ENCODE data around the gene HSPG2. TPM values are rescaled to one million over a fixed set of nuclear protein-coding genes. Genes with fewer than 3 reads are reported as not detected.
"Not testable (repeated sequence)": the region's sequence is repeated elsewhere in the genome, so short reads cannot be mapped to it uniquely, and the experiment has no call there.

Gene HSPG2
- polyA plus RNA-seq, 1 donor from 2014 or later: 0.79 TPM

GRCh38 chr1:21921100-21921875, 15.8 kb downstream of the HSPG2 start:
- Histone ChIP-seq H3K9me3 (ENCODE audit: low read length) (no peaks in the 10 kb centered on the region), H3K27ac (ENCODE audit: low read length) (no peak overlapping the region), H3K9me2 (ENCODE audit: insufficient read depth, low read length) (no peaks in the 10 kb centered on the region), H3K9ac (ENCODE audit: low read length) (no peak overlapping the region), H3K36me3 (ENCODE audit: insufficient read depth, low read length) (no peaks in the 10 kb centered on the region), H3K79me2 (replicated peaks; ENCODE audit: insufficient read depth, low read length) (no peaks in the 10 kb centered on the region), H2AFZ (ENCODE audit: low read depth, low read length) (no peak overlapping the region), H3K27me3 (ENCODE audit: insufficient read depth, low read depth, low read length) (no peaks in the 10 kb centered on the region), H4K20me1 (ENCODE audit: insufficient read depth) (no peaks in the 10 kb centered on the region), H3F3A (ENCODE audit: insufficient read depth, low read length, poor library complexity, severe bottlenecking) (no peaks in the 10 kb centered on the region), H3K4me2 (ENCODE audit: low read length) (no peak overlapping the region), H3K4me3 (ENCODE audit: low read length) (no peak overlapping the region)
- TF ChIP-seq RAD21 (conservative IDR thresholded peaks at IDR 0.05) (no peak), EP300 (conservative IDR thresholded peaks at IDR 0.05; ENCODE audit: poor library complexity, severe bottlenecking) (no peak), MXI1 (conservative IDR thresholded peaks at IDR 0.05; ENCODE audit: poor library complexity, severe bottlenecking) (no peak), TAF1 (IDR thresholded peaks at IDR 0.05; ENCODE audit: low read depth) (no peak), EZH2 (IDR thresholded peaks at IDR 0.05; ENCODE audit: borderline replicate concordance, insufficient read depth, low read length, poor library complexity, severe bottlenecking) (no peak), SMC3 (conservative IDR thresholded peaks at IDR 0.05; ENCODE audit: poor library complexity) (no peak)

GRCh38 chr1:21919520-21919919, 17.6 kb downstream of the HSPG2 start:
- no peak overlapping the region for H3K4me3 ChIP-seq (ENCODE audit: low read length)
- TF ChIP-seq RAD21 (conservative IDR thresholded peaks at IDR 0.05) (no peak), CTCF (IDR thresholded peaks at IDR 0.05; ENCODE audit: poor library complexity, severe bottlenecking) (no peak), SMC3 (conservative IDR thresholded peaks at IDR 0.05; ENCODE audit: poor library complexity) (no peak), TAF1 (IDR thresholded peaks at IDR 0.05; ENCODE audit: low read depth) (no peak), MXI1 (conservative IDR thresholded peaks at IDR 0.05; ENCODE audit: poor library complexity, severe bottlenecking) (no peak), REST (IDR thresholded peaks at IDR 0.05; ENCODE audit: borderline replicate concordance) (no peak), EP300 (conservative IDR thresholded peaks at IDR 0.05; ENCODE audit: poor library complexity, severe bottlenecking) (no peak), POLR2AphosphoS5 (IDR thresholded peaks at IDR 0.05) (no peak), EZH2 (IDR thresholded peaks at IDR 0.05; ENCODE audit: borderline replicate concordance, insufficient read depth, low read length, poor library complexity, severe bottlenecking) (no peak)
- no peaks in the 10 kb centered on the region for H3K9me3 ChIP-seq (ENCODE audit: low read length)
- no peak overlapping the region for H2AFZ ChIP-seq (ENCODE audit: low read depth, low read length)
- H3K36me3 ChIP-seq (ENCODE audit: insufficient read depth, low read length): no peaks in the 10 kb centered on the region
- H3F3A ChIP-seq (ENCODE audit: insufficient read depth, low read length, poor library complexity, severe bottlenecking): no peaks in the 10 kb centered on the region
- no peak overlapping the region for H3K4me2 ChIP-seq (ENCODE audit: low read length)
- H3K9me2 ChIP-seq (ENCODE audit: insufficient read depth, low read length): no peaks in the 10 kb centered on the region
- no peaks in the 10 kb centered on the region for H3K79me2 ChIP-seq (replicated peaks; ENCODE audit: insufficient read depth, low read length)
- no peak overlapping the region for H3K27ac ChIP-seq (ENCODE audit: low read length)
- no peak overlapping the region for H3K9ac ChIP-seq (ENCODE audit: low read length)
- H3K27me3 ChIP-seq (ENCODE audit: insufficient read depth, low read depth, low read length): no peaks in the 10 kb centered on the region
- H4K20me1 ChIP-seq (ENCODE audit: insufficient read depth): no peaks in the 10 kb centered on the region

- not testable (repeated sequence) for H3K27ac ChIP-seq (ENCODE audit: low read length); H3K27me3 ChIP-seq (ENCODE audit: insufficient read depth, low read depth, low read length); H3K79me2 ChIP-seq (replicated peaks; ENCODE audit: insufficient read depth, low read length); H4K20me1 ChIP-seq (ENCODE audit: insufficient read depth); H3K9me3 ChIP-seq (ENCODE audit: low read length); H3K9me2 ChIP-seq (ENCODE audit: insufficient read depth, low read length); H2AFZ ChIP-seq (ENCODE audit: low read depth, low read length); H3F3A ChIP-seq (ENCODE audit: insufficient read depth, low read length, poor library complexity, severe bottlenecking); H3K4me3 ChIP-seq (ENCODE audit: low read length); H3K9ac ChIP-seq (ENCODE audit: low read length); H3K4me2 ChIP-seq (ENCODE audit: low read length); H3K36me3 ChIP-seq (ENCODE audit: insufficient read depth, low read length)
These were observed 19.9 kb downstream of the HSPG2 start for GRCh38 chr1:21917239-21917631.

Measured in neural cell (in vitro differentiated cells).